MM.1S (cell line): ENCODE results near the gene TESK2.

Source experiments
- DNase-seq: peaks from one replicate; pipeline ENCODE4 v3.0.0-alpha.2; 2015
- H2AFZ ChIP-seq: fragments of 300-600 bp; sonication (generic); 2 replicates; pipeline ENCODE4 v1.6.0; 2016; ENCODE audit warnings: antibody characterized with exemption, low read length
- H3F3A ChIP-seq: fragments of 300-600 bp; sonication (generic); 2 replicates; pipeline ENCODE4 v1.6.1; 2016; ENCODE audit warnings: mild to moderate bottlenecking, antibody characterized with exemption, low read length, moderate library complexity, mixed read lengths; ENCODE audit not compliant: insufficient read depth
- H3K27ac ChIP-seq: fragments of 300-600 bp; sonication (generic); 2 replicates; pipeline ENCODE4 v1.5.1; 2016; ENCODE audit warnings: mild to moderate bottlenecking, low read length
- H3K27me3 ChIP-seq: fragments of 300-600 bp; sonication (generic); replicated peaks from 2 replicates; pipeline ENCODE4 v1.6.0; 2016; ENCODE audit warnings: low read length; ENCODE audit not compliant: insufficient read depth
- H3K36me3 ChIP-seq: fragments of 300-600 bp; sonication (generic); replicated peaks from 2 replicates; pipeline ENCODE4 v1.6.1; 2016; ENCODE audit warnings: mild to moderate bottlenecking, low read length, mixed read lengths; ENCODE audit not compliant: insufficient read depth
- H3K4me1 ChIP-seq: fragments of 300-600 bp; sonication (generic); 2 replicates; pipeline ENCODE4 v1.6.1; 2016; ENCODE audit warnings: low read length, mixed read lengths
- H3K4me2 ChIP-seq: fragments of 300-600 bp; sonication (generic); 2 replicates; pipeline ENCODE4 v1.6.0; 2016; ENCODE audit warnings: low read depth, low read length
- H3K4me3 ChIP-seq: fragments of 300-600 bp; sonication (generic); 2 replicates; pipeline ENCODE4 v1.5.1; 2016; ENCODE audit warnings: low read length, mixed read lengths
- H3K79me2 ChIP-seq: fragments of 300-600 bp; sonication (generic); 2 replicates; pipeline ENCODE4 v1.6.1; 2016; ENCODE audit warnings: mixed run types, low read length, mixed read lengths
- H3K9ac ChIP-seq: fragments of 300-600 bp; sonication (generic); 2 replicates; pipeline ENCODE4 v1.6.1; 2016; ENCODE audit warnings: low read length, mixed read lengths
- H3K9me2 ChIP-seq: fragments of 300-600 bp; sonication (generic); replicated peaks from 2 replicates; pipeline ENCODE4 v1.6.1; 2016; ENCODE audit warnings: mild to moderate bottlenecking, low read length, mixed read lengths; ENCODE audit not compliant: insufficient read depth
- H3K9me3 ChIP-seq: fragments of 300-600 bp; sonication (generic); replicated peaks from 2 replicates; pipeline ENCODE4 v1.6.1; 2016; ENCODE audit warnings: mild to moderate bottlenecking, low read length, mixed read lengths; ENCODE audit not compliant: insufficient read depth
- H4K20me1 ChIP-seq: fragments of 300-600 bp; sonication (generic); 2 replicates; pipeline ENCODE4 v1.6.1; 2016; ENCODE audit warnings: mild to moderate bottlenecking, low read length, moderate library complexity, mixed read lengths; ENCODE audit not compliant: insufficient read depth
- EZH2 ChIP-seq: fragments of 300-600 bp; sonication (generic); optimal IDR thresholded peaks from 2 replicates; pipeline ENCODE3; 2017; ENCODE audit warnings: low read depth, mild to moderate bottlenecking, antibody characterized with exemption, low read length, mixed read lengths
- EZH2phosphoT487 ChIP-seq: fragments of 300-600 bp; sonication (generic); IDR thresholded peaks from 2 replicates; pipeline ENCODE4 v1.6.1; 2018; ENCODE audit warnings: antibody characterized with exemption, low read length
- TF ChIP-seq, protein P1 (sequence below): fragments of 300-600 bp; sonication (generic); IDR thresholded peaks from 2 replicates; pipeline ENCODE4 v1.5.1; 2016; ENCODE audit warnings: antibody characterized with exemption, low read length, mixed read lengths

Gene TESK2

DNA sequence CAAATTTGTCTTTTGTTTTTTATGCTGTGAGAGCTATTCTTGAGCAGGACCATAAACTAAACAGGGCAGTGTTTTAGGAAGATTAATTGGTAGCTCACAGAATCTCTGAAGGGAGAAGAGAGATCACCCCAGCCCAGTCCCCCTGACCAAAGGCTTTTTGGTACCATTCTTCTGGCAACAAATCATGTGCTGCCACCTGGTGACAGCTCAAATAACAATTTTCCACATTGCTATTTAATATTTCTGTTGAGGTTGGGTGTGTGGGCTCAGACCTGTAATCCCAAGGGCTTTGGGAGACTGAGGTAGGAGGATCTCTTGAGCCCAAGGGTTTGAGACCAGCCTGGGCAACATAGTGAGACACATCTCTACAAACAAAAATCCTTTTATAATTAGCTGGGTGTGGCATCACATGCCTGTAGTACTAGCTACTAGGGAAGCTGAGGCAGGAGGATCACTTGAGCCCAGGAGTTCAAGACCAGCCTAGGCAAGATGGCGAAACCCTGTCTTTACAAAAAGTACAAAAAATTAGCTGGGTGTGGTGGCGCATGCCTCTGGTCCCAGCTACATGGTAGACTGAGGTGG lies 2.2 kb upstream of the TESK2 start:
- H2AFZ ChIP-seq: no peak overlapping the region
- H4K20me1 ChIP-seq: no peaks in the 10 kb centered on the region
- peak; percentile 70 for DNase-seq
- H3K9me3 ChIP-seq: no peaks in the 10 kb centered on the region
- H3K4me3 ChIP-seq: no peak overlapping the region
- H3K4me2 ChIP-seq: no peak overlapping the region
- H3K79me2 ChIP-seq: no peaks in the 10 kb centered on the region
- no peaks in the 10 kb centered on the region for H3K36me3 ChIP-seq
- TF ChIP-seq, protein P1, sequence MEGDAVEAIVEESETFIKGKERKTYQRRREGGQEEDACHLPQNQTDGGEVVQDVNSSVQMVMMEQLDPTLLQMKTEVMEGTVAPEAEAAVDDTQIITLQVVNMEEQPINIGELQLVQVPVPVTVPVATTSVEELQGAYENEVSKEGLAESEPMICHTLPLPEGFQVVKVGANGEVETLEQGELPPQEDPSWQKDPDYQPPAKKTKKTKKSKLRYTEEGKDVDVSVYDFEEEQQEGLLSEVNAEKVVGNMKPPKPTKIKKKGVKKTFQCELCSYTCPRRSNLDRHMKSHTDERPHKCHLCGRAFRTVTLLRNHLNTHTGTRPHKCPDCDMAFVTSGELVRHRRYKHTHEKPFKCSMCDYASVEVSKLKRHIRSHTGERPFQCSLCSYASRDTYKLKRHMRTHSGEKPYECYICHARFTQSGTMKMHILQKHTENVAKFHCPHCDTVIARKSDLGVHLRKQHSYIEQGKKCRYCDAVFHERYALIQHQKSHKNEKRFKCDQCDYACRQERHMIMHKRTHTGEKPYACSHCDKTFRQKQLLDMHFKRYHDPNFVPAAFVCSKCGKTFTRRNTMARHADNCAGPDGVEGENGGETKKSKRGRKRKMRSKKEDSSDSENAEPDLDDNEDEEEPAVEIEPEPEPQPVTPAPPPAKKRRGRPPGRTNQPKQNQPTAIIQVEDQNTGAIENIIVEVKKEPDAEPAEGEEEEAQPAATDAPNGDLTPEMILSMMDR: peak; percentile 71
- TF ChIP-seq EZH2: no peak
- H3K9ac ChIP-seq: no peak overlapping the region
- no peak overlapping the region for H3K27ac ChIP-seq
- no peaks in the 10 kb centered on the region for H3K27me3 ChIP-seq
- peaks cover 8% of the 10 kb centered on the region; the same call in 1 of the 2 replicates for H3K4me1 ChIP-seq
- peaks cover 11% of the 10 kb centered on the region for H3F3A ChIP-seq
- no peaks in the 10 kb centered on the region for H3K9me2 ChIP-seq

DNA sequence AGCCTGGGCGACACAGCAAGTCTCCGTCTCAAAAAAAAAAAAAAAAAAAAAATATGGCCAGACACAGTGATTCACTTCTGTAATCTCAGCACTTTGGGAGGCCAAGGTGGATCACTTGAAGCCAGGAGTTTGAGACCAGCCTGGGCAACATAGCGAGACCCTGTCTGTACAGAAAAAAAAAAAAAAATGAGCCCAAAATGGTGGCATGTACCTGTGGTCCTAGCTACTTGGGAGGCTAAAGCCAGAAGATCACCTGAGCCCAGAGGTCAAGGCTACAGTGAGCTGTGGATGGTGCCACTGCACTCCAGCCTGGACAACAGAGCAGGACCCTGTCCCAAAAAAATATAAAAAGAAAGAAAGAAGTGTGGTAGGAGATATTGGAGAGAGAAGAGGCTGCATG lies 1.7 kb upstream of the TESK2 start:
- H3K36me3 ChIP-seq: no peaks in the 10 kb centered on the region
- H2AFZ ChIP-seq: no peak overlapping the region
- H3K27ac ChIP-seq: no peak overlapping the region
- H3K9me2 ChIP-seq: no peaks in the 10 kb centered on the region
- H4K20me1 ChIP-seq: no peaks in the 10 kb centered on the region
- H3K4me2 ChIP-seq: no peak overlapping the region
- no peaks in the 10 kb centered on the region for H3K79me2 ChIP-seq
- H3K4me1 ChIP-seq: peaks cover 8% of the 10 kb centered on the region; the same call in 1 of the 2 replicates
- no peaks in the 10 kb centered on the region for H3K27me3 ChIP-seq
- no peaks in the 10 kb centered on the region for H3K9me3 ChIP-seq
- no peak overlapping the region for H3K4me3 ChIP-seq
- H3F3A ChIP-seq: peaks cover 11% of the 10 kb centered on the region
- TF ChIP-seq EZH2phosphoT487 (no peak), EZH2 (no peak)
- TF ChIP-seq, protein P1: no peak
- H3K9ac ChIP-seq: no peak overlapping the region
- DNase-seq: no peak

DNA sequence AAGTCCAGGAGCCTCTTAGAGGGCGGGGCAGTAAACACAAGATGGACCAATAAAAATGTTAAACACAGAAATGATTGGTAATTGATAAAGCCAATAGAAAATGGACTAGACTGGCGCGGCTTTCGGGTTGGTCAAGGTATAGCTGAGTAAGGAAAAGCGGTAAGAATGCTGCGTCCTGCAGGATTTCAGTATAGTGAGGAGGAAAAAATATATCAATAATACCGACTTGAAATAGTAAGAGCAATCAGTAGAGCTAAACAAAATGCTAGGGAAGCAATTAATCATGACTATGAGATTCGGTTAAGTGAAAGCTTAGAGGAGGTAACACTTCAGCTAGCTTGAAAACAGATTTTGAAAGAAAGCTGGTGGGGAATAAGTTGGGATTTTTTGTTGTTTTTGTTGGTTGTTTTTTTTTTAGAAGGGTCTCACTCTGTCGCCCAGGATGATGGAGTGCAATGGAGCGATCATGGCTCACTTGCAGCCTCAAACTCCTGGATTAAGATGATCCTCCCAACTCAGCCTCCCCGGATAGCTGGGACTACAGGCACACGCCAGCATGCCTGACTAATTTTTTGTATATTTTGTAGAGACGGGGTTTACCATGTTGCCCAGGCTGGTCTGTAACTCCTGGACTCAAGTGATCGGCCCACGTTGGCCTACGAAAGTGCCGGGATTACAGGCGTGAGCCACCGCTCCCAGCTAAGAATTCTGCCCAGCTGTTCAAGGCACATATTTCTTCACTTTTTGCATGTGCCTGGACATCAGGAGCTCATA lies 711 bp upstream of the TESK2 start:
- H3K27me3 ChIP-seq: no peaks in the 10 kb centered on the region
- H3K4me2 ChIP-seq: peak overlapping the region; percentile 59
- no peaks in the 10 kb centered on the region for H3K36me3 ChIP-seq
- H3K9ac ChIP-seq: no peak overlapping the region; the same call in 1 of the 2 replicates
- no peak overlapping the region for H3K27ac ChIP-seq
- H3K9me3 ChIP-seq: no peaks in the 10 kb centered on the region
- no peaks in the 10 kb centered on the region for H4K20me1 ChIP-seq
- no peaks in the 10 kb centered on the region for H3K9me2 ChIP-seq
- no peaks in the 10 kb centered on the region for H3K79me2 ChIP-seq
- peak overlapping the region; percentile 29; the same call in 1 of the 2 replicates for H2AFZ ChIP-seq
- H3K4me3 ChIP-seq: peak overlapping the region; percentile 46; the same call in 1 of the 2 replicates
- DNase-seq: no peak
- H3K4me1 ChIP-seq: peaks cover 8% of the 10 kb centered on the region; the same call in 1 of the 2 replicates
- TF ChIP-seq, protein P1: no peak
- no peak for TF ChIP-seq EZH2phosphoT487
- no peak for TF ChIP-seq EZH2
- peaks cover 11% of the 10 kb centered on the region for H3F3A ChIP-seq
